Activated CD4-positive, alpha-beta T cell treated with anti-CD3 and anti-CD28 coated beads, Interleukin-10, Interleukin-2, amounts not matched to agents 100 ng/mL and 50 ng/mL, durations not matched to agents 16 hours and 8 hours (primary cell): ENCODE results near the gene IFI30.
A peak's percentile ranks its signal among the peaks of the same experiment; 100 is the strongest.
"Not testable (repeated sequence)": the region's sequence is repeated elsewhere in the genome, so short reads cannot be mapped to it uniquely, and the experiment has no call there.

ENCODE experiments used
- DNase-seq: peaks from one replicate; pipeline ENCODE4 v3.0.0-alpha.2; 2020

IFI30 gene

DNA sequence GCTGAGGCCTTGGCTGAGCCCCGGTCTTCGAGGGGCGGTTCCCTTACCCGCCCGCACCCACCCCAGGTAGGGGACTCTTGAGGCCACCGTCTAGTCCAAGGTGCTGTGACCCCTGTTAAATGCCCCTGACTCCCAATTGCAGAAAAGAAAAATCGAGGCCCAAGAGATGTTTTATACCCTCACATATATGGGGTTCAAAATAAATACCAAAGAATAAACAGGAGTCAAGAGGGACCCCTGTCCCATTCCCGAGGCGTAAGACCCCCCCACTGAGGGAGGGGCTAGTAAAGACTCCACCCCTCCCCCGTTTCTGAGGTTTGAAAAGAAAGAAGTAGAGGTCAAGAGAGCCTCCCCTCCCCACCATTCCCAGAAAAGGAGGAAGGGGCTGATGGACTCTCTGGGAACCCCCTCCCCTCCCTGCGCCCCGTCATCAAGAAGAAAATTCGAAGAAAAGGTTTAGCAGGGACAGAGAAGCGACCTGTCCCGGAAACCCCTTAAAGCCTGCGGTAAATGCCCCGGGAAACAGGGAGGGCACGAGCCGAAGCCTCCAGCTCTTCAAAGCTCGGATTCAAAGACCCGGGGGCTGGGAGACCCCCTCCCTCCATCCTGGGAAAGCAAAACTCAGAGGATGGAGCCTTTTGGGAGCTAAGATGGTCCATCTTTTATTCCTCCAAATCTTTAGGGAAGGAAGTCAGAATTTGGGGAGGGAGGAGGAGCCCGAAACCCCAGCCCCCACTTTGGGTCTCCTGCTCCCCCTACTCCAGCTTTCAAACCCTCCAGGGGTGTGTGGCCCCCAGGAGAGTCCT is 31.0 kb downstream of the IFI30 start:
- DNase-seq = peak; percentile 42

DNA sequence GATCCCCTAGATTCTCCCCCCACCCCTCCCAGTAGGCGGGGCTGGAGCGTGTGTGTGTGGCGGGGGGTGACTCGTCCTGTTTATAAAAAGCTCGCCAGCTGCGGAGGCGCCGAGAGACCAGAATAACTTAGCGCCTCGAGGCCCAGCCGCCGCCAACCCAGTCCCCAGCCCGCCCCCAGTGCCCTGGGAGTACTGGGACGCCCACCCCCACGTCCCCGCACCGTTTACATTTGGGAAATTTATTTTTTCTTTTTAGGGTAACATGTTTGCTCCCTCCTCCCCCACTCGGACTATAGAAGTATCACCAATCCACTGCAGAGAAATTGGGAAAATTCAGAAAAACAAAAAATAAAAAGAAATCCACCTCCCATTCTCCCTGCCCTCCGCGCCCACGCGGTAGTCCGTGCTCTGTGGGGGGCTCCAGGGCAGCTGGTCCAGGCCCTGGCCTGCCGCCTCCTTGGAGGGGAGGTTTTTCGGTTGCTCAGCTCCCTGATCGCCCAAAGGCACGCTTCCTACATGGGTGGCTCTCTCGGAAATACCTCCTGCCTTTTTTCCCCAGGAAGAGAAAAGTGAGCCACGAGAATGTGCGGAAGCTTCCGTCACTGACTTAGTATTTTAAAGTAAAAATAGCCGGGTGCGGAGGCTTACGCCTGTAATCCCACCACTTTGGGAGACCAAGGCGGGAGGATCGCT is 31.7 kb downstream of the IFI30 start:
- peak; percentile 42 for DNase-seq

- DNase-seq = no peak
These were observed 32.4 kb downstream of the IFI30 start for GRCh38 chr19:18206018-18206417.

DNA sequence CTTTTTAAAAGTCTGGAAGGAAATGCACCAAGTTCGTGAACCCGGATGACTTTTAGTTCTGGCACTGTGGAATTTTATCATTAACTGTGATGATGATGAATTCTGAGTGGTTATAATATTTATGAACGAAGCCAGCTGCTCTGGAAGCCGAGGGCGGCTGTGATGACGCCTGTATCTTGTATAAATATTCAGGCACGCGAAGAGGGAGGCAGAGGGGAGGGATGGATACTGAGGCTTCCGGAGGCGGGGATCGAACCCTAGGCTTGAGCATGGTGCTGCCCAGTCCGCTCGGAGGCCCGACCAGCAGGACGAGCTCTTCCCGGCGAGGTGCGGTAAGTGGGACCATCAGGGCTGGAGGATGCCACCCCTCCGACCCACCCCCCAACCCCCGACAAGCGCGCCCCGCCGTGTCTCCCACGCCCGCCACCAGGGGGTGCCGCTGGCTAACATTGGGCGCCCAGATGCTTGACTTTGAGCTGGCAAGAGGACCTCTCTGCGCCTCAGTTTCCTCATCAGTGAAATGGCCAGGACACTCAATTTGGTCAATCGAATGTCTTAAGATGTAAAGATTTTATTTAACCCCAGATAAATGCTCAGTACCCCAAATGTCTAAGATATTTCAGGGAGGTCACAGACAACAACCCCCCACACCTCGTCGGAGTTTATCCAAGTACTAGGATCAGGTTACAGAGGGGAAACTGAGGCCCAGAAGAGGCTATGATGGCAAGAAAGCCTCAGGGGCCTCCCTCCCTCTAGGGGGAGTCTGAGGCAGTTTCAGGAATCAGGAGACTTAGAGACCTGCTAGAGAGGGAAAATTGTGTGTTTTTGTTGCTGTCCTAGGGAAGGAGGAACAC is 34.7 kb downstream of the IFI30 start:
- peak; percentile 47 for DNase-seq

GRCh38 chr19:18209912-18210311 is 36.3 kb downstream of the IFI30 start:
- not testable (repeated sequence) for DNase-seq

DNA sequence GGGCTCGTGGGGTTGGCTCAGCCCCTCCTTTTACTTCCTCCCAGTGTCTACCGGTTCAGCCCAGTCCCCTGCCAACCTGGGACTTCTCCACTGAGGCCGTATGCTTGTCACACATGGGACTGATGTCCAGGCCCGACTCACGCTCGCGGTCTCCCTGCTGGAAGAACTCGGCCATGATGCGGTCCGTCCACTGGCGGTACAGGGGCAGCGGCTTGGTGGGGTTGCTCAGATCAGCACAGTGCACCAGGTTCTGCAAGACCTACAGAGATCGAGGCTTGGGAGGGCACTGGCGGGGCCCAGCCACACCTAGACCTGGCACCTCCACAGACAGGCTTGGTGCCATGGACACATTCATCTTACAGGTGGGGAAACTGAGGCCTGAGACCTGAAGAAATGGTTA is 38.1 kb downstream of the IFI30 start:
- no peak for DNase-seq

- DNase-seq = no peak
These were observed 41.3 kb downstream of the IFI30 start for GRCh38 chr19:18214779-18215433.

DNA sequence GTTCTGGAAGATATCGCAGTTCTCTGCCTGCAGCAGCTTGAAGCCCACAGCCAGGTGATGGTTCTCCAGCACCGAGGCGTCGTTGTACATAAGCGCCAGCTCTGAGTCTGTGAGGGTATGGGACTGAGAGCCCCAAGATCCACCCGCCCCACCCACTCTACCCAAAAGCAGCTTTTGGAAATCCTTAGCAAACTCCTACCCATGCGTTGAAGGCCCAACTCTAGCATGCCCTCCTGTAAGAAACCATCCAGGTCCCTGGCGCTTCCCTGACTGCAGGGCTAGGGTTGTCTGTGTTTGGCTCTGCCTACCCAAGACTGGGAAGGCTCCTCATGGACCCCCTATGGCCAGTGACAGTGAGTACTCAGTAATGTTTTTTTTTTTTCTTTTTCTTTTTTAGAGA is 43.2 kb downstream of the IFI30 start:
- DNase-seq = no peak

- DNase-seq = no peak
These were observed 44.5 kb downstream of the IFI30 start for GRCh38 chr19:18218159-18218558.

DNA sequence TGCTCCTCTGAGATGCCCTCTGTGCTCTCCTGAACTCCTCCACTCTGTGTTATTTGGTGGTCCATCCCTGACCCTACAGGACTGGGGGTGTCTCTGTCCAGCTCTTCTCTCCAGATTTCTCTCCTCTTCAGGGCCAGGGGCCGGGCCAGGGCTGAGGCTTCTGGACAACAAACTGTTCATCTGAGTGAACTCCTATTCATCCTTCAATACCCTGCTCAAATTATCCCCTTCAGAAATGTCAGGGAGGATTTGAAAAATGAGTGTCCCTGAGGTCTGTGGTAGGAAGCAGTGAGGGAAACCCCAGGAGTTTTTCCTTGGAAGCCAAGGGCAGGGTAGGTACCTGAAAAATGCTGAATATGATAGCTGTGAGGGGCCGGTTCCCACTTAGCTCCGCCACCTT is 45.0 kb downstream of the IFI30 start:
- DNase-seq = no peak

GRCh38 chr19:18219911-18220631 is 46.5 kb downstream of the IFI30 start:
- no peak for DNase-seq

GRCh38 chr19:18220632-18221275 is 47.1 kb downstream of the IFI30 start:
- no peak for DNase-seq

GRCh38 chr19:18221815-18222725 is 48.5 kb downstream of the IFI30 start:
- DNase-seq = no peak

GRCh38 chr19:18223860-18224524 is 50.4 kb downstream of the IFI30 start:
- peak; percentile 43 for DNase-seq

DNA sequence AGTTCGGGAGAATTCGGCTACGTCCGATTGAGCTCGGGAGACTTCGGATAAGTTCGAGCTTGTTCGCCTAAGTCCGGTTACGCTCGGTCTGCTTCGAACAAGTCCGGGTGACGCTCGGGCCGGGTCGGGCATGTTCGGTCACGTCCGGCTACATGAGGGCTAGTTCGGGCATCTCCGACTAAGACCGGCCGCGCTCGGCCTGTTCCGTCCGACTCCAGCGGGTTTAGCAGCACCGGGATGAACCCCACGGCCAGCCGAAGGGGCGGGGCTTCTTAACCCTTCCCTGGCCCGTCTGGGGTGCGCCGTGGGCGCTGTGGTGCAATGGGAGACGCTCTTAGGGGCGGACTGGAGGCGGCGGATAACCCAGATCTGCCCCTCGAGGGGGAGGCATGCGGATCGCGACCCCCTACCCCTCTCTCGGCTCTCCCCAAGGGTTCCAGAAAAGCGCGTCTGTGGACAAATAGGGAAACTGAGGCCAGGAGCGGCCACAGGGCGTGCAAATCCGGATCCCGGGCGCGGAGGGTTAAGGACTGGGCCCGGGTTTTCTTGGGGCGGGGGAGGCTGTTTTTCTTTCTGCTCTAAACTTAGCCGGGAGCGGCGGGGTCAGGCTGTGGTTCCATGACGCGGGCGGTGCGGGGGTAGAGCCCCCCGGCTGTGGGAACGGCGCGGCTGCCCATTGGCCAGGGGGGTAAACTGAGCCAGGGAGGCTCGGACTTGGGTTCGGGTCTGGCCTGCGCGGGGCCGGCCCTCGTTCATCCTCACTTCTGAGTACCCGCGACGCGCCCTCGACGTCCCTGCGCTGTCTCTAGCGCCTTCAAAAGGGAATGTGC is 51.1 kb downstream of the IFI30 start:
- peak; percentile 97 for DNase-seq

- no peak for DNase-seq
These were observed 51.7 kb downstream of the IFI30 start for GRCh38 chr19:18225355-18225701.

DNA sequence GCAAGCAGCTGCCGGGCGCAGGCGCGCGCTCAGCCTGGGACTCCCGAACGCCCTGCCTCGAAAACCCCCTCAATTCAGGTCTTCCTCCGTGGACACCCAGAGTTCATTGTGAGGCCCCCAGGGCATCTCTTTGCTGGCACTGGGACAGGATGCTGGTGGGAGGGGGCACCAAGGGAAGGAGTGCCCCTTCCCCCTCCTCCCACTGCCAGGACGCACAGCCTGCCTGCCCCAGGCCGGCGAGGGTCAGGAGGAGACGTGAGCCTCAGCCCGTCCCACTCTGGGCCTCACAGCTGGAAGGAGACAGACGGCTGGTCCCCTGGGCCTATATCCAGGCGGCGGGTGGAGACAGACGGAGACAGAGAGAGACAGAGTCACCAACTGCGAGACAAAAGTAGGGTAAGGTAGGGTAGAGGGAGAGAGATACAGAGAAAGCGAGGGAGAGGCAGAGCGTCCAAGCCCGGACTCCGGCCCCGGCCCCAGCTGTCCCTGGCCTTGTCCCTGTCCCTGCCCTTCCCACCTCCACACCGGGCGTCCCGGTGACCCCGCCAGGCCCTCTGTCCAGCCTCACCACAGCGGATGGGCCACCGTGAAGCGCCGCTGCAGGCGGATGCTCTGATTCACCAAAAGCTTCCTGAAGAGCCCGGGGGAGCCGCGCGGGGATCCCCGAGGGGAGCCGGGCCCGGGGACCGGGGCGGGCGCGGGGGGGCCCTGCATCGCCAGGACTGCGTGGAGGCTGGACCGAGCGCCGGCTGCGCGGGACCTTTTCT is 52.3 kb downstream of the IFI30 start, which contains the start of gene PDE4C:
Gene PDE4C (minus strand): TSS at position 737 of the 767 bp plus-strand sequence. CDS start 23 bp downstream, at position 714.
- DNase-seq = no peak
